Endothelial cell of umbilical vein (primary cell): ENCODE measurements around the gene MTIF3. TPM values are rescaled to one million over a fixed set of nuclear protein-coding genes. Genes with fewer than 3 reads are reported as not detected.

Source experiments
- BruUV-seq: library from RNA; stranded (reverse); fragments of 400-500 nt; replicated peaks from 2 replicates; lab custom pipeline; 2021; lab: Mats Ljungman, UMichigan
- CTCF ChIA-PET: fragments of 300-600, 350-600 bp; sonication (Branson Sonifier 250); formaldehyde crosslinking; loops from one replicate; lab custom pipeline; 2021; ENCODE audit warnings: antibody characterized with exemption, inconsistent platforms; lab: Charles Lee
- POLR2A ChIA-PET: fragments of 300-600, 350-600 bp; sonication (Branson Sonifier 250); formaldehyde crosslinking; loops from one replicate; lab custom pipeline; 2021; ENCODE audit warnings: antibody characterized with exemption, inconsistent platforms; lab: Charles Lee
- DNase-seq: peaks from one replicate; pipeline ENCODE4 v3.0.0-alpha.2; 2011; ENCODE audit warnings: low read depth, low spot score
- FAIRE-seq: peaks from 2 replicates; lab custom pipeline; 2011; peaks lifted over from hg19 to GRCh38; lab: Jason Lieb, UNC
- H2AFZ ChIP-seq: 2 replicates; pipeline ENCODE4 v1.6.0; 2012; ENCODE audit warnings: low read depth, low read length, control low read depth, inconsistent platforms
- H3K27ac ChIP-seq: 2 replicates; pipeline ENCODE4 v1.5.1; 2011; ENCODE audit warnings: low read depth, mild to moderate bottlenecking, control low read depth, low read length, moderate library complexity; ENCODE audit not compliant: insufficient read depth
- H3K27me3 ChIP-seq, 2 experiments: 2 replicates each; pipeline versions ENCODE4 v1.6.0 to v1.6.1; 2011; ENCODE audit warnings: low read length in 2 of 2, mixed read lengths in 1 of 2; ENCODE audit not compliant: control insufficient read depth in 2 of 2, insufficient read depth in 2 of 2
- H3K36me3 ChIP-seq, 2 experiments: 2 replicates in 1 of 2; 3 replicates in 1 of 2; pipeline ENCODE4 v1.5.1; 2011; ENCODE audit warnings: low read length in 2 of 2, mild to moderate bottlenecking in 1 of 2, moderate library complexity in 1 of 2; ENCODE audit not compliant: control insufficient read depth in 2 of 2, insufficient read depth in 2 of 2; ENCODE audit errors: extremely low read depth in 1 of 2
- H3K4me1 ChIP-seq: 3 replicates; pipeline ENCODE4 v1.5.1; 2011; ENCODE audit warnings: mild to moderate bottlenecking, low read length; ENCODE audit not compliant: control insufficient read depth, insufficient read depth; ENCODE audit errors: extremely low read depth
- H3K4me2 ChIP-seq: 2 replicates; pipeline ENCODE4 v1.6.1; 2011; ENCODE audit warnings: low read length, control low read depth, mixed read lengths; ENCODE audit not compliant: insufficient read depth
- H3K4me3 ChIP-seq, 3 experiments: fragments of 200-600 bp in 1 of 3; sonication (generic), shearing (Covaris generic) in 1 of 3; replicated peaks in 1 of 3; 2 replicates each; pipeline ENCODE4 v1.5.1; 2011 to 2016; ENCODE audit warnings: control low read depth in 3 of 3, low read length in 3 of 3, mild to moderate bottlenecking in 2 of 3, inconsistent platforms in 1 of 3, low read depth in 1 of 3, moderate library complexity in 1 of 3; ENCODE audit not compliant: insufficient read depth in 1 of 3
- H3K79me2 ChIP-seq: 2 replicates; pipeline ENCODE4 v1.6.0; 2012; ENCODE audit warnings: low read length, inconsistent platforms; ENCODE audit not compliant: control insufficient read depth, insufficient read depth
- H3K9ac ChIP-seq: replicated peaks from 2 replicates; pipeline ENCODE3; 2011; ENCODE audit warnings: low read length, control low read depth; ENCODE audit not compliant: insufficient read depth; ENCODE audit errors: extremely low read depth
- H3K9me1 ChIP-seq: replicated peaks from 3 replicates; pipeline ENCODE4 v1.6.0; 2011; ENCODE audit warnings: mild to moderate bottlenecking, low read length; ENCODE audit not compliant: control insufficient read depth, insufficient read depth; ENCODE audit errors: extremely low read depth
- H3K9me3 ChIP-seq: replicated peaks from 2 replicates; pipeline ENCODE4 v1.5.1; 2012; ENCODE audit warnings: low read length, inconsistent platforms; ENCODE audit not compliant: control insufficient read depth, insufficient read depth
- H4K20me1 ChIP-seq: replicated peaks from 2 replicates; pipeline ENCODE3; 2011; ENCODE audit warnings: mild to moderate bottlenecking, low read length; ENCODE audit not compliant: control insufficient read depth, insufficient read depth; ENCODE audit errors: extremely low read depth
- EZH2 ChIP-seq: IDR thresholded peaks from 2 replicates; pipeline ENCODE4 v1.6.1; 2012; ENCODE audit warnings: borderline replicate concordance, low read depth, mild to moderate bottlenecking, moderate library complexity, low read length, inconsistent platforms; ENCODE audit not compliant: severe bottlenecking
- FOS ChIP-seq: IDR thresholded peaks from 2 replicates; pipeline ENCODE4 v1.6.1; 2011; ENCODE audit warnings: mild to moderate bottlenecking, low read length, moderate library complexity, borderline replicate concordance; ENCODE audit not compliant: insufficient read depth
- GATA2 ChIP-seq: IDR thresholded peaks from 2 replicates; pipeline ENCODE4 v1.7.0; 2011; ENCODE audit warnings: low read depth, mild to moderate bottlenecking, moderate library complexity, mixed read lengths, low read length; ENCODE audit not compliant: insufficient read length, insufficient read depth
- JUN ChIP-seq: IDR thresholded peaks from 2 replicates; pipeline ENCODE4 v1.6.1; 2011; ENCODE audit warnings: borderline replicate concordance, low read depth; ENCODE audit not compliant: insufficient read length, insufficient read depth
- MYC ChIP-seq: IDR thresholded peaks from one replicate; pipeline ENCODE4 v1.6.1; 2011; ENCODE audit warnings: mild to moderate bottlenecking, low read depth, low read length
- POLR2A ChIP-seq: IDR thresholded peaks from 2 replicates; pipeline ENCODE4 v1.6.1; 2012; ENCODE audit warnings: low read depth, mild to moderate bottlenecking, control low read depth, low read length
- POLR2AphosphoS5 ChIP-seq: IDR thresholded peaks from 2 replicates; pipeline ENCODE4 v1.6.1; 2012; ENCODE audit warnings: low read depth, mild to moderate bottlenecking, control low read depth, low read length, moderate library complexity; ENCODE audit not compliant: insufficient read depth
- dilution Hi-C: fragments of 300-500 bp; cut with MboI; formaldehyde crosslinking; loops from one replicate; pipeline ENCODE4 v1.15.0; 2019; ENCODE audit warnings: low sequenced_read_pairs; ENCODE audit not compliant: extremely low pct_ligation_motif_present
- intact Hi-C: fragments of 100-400 bp; cut with micrococcal nuclease; formaldehyde crosslinking; loops from one replicate; pipeline ENCODE4 v1.10.0; 2022
- polyA plus RNA-seq, 4 experiments: library from polyadenylated mRNA; depleted of rRNA in 3 of 4; stranded (reverse) in 3 of 4; unstranded in 1 of 4; fragments of >200 nt; gene quantifications; 2 replicates each; pipeline versions ENCODE4 v1.2.1 to v1.2.3, GENCODE V29; 2011 to 2012; ENCODE audit warnings: missing spikeins in 1 of 4
- total RNA-seq: library from RNA; stranded (reverse); gene quantifications from 2 replicates; pipeline ENCODE4 v1.2.3, GENCODE V29; 2021
- TF ChIP-seq, protein P1 (sequence below): IDR thresholded peaks from 2 replicates; pipeline ENCODE4 v1.6.1; 2011; ENCODE audit not compliant: insufficient read depth, insufficient read length
- TF ChIP-seq, protein P2 (sequence below), 2 donors: IDR thresholded peaks; 1 replicate in 1 of 2; 2 replicates in 1 of 2; pipeline ENCODE4 v1.5.1; 2011; ENCODE audit warnings: low read length in 2 of 2, mild to moderate bottlenecking in 2 of 2, moderate library complexity in 2 of 2, control low read depth in 1 of 2, inconsistent platforms in 1 of 2, low read depth in 1 of 2; ENCODE audit not compliant: insufficient read depth in 1 of 2; ENCODE audit errors: extremely low read depth in 1 of 2

The MTIF3 gene
- total and polyA plus RNA-seq, 2 donors (not counting 3 experiments of a cell fraction or from before 2014, with no cell fraction given): 23.5 to 37.5 TPM

DNA sequence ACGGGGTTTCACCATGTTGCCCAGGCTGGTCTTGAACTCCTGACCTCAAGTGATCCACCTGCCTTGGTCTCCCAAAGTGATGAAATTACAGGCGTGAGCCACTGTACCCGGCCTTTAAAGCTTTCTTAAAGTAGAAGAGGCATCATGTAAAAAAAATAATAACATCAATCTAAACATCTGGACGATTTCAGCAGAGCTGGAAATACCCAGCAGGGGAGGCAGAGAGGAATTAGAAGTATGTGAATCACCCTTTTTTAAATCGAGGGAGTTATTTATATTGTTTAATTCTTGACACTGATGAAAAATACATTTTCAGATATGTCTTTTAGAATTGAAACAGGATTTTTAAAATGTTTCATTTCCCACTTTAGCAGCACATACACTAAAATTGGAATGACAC is 37.4 kb upstream of the MTIF3 start:
- peaks cover 0 to 6% of the 10 kb centered on the region in 2 experiments for H3K27me3 ChIP-seq
- H3K4me3 ChIP-seq: no peak overlapping the region
- FAIRE-seq (no peak), DNase-seq (no peak)
- H3K79me2 ChIP-seq: no peaks in the 10 kb centered on the region
- H3K9me3 ChIP-seq: no peaks in the 10 kb centered on the region
- intact Hi-C loops (no loop called here), dilution Hi-C loops (no loop called here)
- H3K27ac ChIP-seq: no peak overlapping the region
- ChIA-PET POLR2A (no interaction called here), CTCF (interaction anchor here (0.7 kb wide), 1 partner anchor 34 kb away, joined by 4 read pairs; no protein-coding TSS in a partner anchor)
- H3K9me1 ChIP-seq: no peaks in the 10 kb centered on the region
- no peaks in the 10 kb centered on the region for H3K36me3 ChIP-seq
- no peak overlapping the region for H2AFZ ChIP-seq
- no peaks in the 10 kb centered on the region for H4K20me1 ChIP-seq
- no peak for TF ChIP-seq GATA2
- no peak for TF ChIP-seq FOS
- TF ChIP-seq, protein P1, sequence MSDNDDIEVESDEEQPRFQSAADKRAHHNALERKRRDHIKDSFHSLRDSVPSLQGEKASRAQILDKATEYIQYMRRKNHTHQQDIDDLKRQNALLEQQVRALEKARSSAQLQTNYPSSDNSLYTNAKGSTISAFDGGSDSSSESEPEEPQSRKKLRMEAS: no peak
- TF ChIP-seq POLR2A: no peak
- TF ChIP-seq EZH2: no peak
- no TSS peak for BruUV-seq
- H3K4me1 ChIP-seq: no peaks in the 10 kb centered on the region
- no peak overlapping the region for H3K4me2 ChIP-seq
- no peak overlapping the region for H3K9ac ChIP-seq

DNA sequence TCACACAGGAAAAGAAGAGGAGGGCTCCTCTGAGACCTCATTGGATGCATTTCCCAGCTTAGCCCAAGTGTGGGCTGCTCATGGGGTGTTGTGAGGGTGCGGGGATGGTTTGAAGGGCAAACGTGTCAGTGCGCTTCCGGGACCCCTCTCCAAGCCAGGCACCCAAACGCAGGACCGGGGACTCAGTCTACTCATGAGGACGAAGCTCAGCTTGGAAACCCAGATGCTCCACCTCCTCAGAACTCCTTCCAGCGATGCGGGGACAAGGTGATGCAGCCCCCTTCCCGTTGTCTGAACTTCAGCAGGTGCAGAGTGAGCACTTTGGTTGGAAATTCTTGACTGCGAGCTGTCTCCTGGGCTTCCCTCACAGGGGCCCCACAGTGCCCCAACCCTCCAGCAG is 33.1 kb upstream of the MTIF3 start:
- intact Hi-C loops (loop anchor here (5.0 kb wide), 1 partner anchor 101 kb away; no protein-coding TSS in a partner anchor), dilution Hi-C loops (no loop called here)
- H3K4me1 ChIP-seq: no peaks in the 10 kb centered on the region
- H3K9ac ChIP-seq: no peak overlapping the region
- FAIRE-seq: no peak
- BruUV-seq: no TSS peak
- no peak for DNase-seq
- H3K27ac ChIP-seq: no peak overlapping the region
- ChIA-PET CTCF (interaction anchor here (0.7 to 1.6 kb wide), 2 partner anchors 343 to 501 kb away, joined by 3 to 11 read pairs; no protein-coding TSS in a partner anchor), POLR2A (no interaction called here)
- no peaks in the 10 kb centered on the region for H3K9me1 ChIP-seq
- TF ChIP-seq POLR2AphosphoS5: no peak
- no peak for TF ChIP-seq JUN
- TF ChIP-seq POLR2A: no peak
- TF ChIP-seq FOS: no peak
- TF ChIP-seq, protein P2, sequence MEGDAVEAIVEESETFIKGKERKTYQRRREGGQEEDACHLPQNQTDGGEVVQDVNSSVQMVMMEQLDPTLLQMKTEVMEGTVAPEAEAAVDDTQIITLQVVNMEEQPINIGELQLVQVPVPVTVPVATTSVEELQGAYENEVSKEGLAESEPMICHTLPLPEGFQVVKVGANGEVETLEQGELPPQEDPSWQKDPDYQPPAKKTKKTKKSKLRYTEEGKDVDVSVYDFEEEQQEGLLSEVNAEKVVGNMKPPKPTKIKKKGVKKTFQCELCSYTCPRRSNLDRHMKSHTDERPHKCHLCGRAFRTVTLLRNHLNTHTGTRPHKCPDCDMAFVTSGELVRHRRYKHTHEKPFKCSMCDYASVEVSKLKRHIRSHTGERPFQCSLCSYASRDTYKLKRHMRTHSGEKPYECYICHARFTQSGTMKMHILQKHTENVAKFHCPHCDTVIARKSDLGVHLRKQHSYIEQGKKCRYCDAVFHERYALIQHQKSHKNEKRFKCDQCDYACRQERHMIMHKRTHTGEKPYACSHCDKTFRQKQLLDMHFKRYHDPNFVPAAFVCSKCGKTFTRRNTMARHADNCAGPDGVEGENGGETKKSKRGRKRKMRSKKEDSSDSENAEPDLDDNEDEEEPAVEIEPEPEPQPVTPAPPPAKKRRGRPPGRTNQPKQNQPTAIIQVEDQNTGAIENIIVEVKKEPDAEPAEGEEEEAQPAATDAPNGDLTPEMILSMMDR (IDR thresholded peaks at IDR 0.05; ENCODE audit: extremely low read depth in 1 of 2, insufficient read depth in 1 of 2, low read depth in 1 of 2, low read length in 2 of 2): no peak
- TF ChIP-seq EZH2: no peak
- TF ChIP-seq, protein P1: no peak
- no peak for TF ChIP-seq MYC
- TF ChIP-seq GATA2: no peak
- H2AFZ ChIP-seq: no peak overlapping the region
- H3K36me3 ChIP-seq: no peaks in the 10 kb centered on the region
- peaks cover 12 to 15% of the 10 kb centered on the region in 2 experiments for H3K27me3 ChIP-seq
- no peak overlapping the region for H3K4me3 ChIP-seq
- no peaks in the 10 kb centered on the region for H3K9me3 ChIP-seq
- no peaks in the 10 kb centered on the region for H3K79me2 ChIP-seq
- H4K20me1 ChIP-seq: no peaks in the 10 kb centered on the region
- no peak overlapping the region for H3K4me2 ChIP-seq
